Activated CD8-positive, alpha-beta memory T cell treated with anti-CD3 and anti-CD28 coated beads, Interleukin-2, amount 50 U/mL, for 48 hours (primary cell): ENCODE results near the gene OR2T27.
"Not testable (repeated sequence)": the region's sequence is repeated elsewhere in the genome, so short reads cannot be mapped to it uniquely, and the experiment has no call there.

ENCODE experiments used
- DNase-seq: peaks from one replicate; pipeline ENCODE4 v3.0.0-alpha.2; 2020

The OR2T27 gene

GRCh38 chr1:248655354-248655753 lies at the start of gene OR2T27:
Gene OR2T27, minus strand, starts transcription at chr1:248655528. Its CDS starts 4,644 bp downstream, at chr1:248650884.
- DNase-seq, result not testable (repeated sequence)

GRCh38 chr1:248704606-248705005 lies 49.3 kb upstream of the OR2T27 start:
- no peak for DNase-seq

- no peak for DNase-seq
Measured at GRCh38 chr1:248703674-248704073, 48.3 kb upstream of the OR2T27 start.

GRCh38 chr1:248702714-248703113 lies 47.4 kb upstream of the OR2T27 start, which contains the start of gene OR14I1:
Gene OR14I1, minus strand, starts transcription at chr1:248702766.
- no peak for DNase-seq

GRCh38 chr1:248699099-248699498 lies 43.8 kb upstream of the OR2T27 start:
- DNase-seq, result no peak

GRCh38 chr1:248697907-248698306 lies 42.6 kb upstream of the OR2T27 start:
- no peak for DNase-seq

GRCh38 chr1:248696774-248697173 lies 41.4 kb upstream of the OR2T27 start:
- no peak for DNase-seq

DNA sequence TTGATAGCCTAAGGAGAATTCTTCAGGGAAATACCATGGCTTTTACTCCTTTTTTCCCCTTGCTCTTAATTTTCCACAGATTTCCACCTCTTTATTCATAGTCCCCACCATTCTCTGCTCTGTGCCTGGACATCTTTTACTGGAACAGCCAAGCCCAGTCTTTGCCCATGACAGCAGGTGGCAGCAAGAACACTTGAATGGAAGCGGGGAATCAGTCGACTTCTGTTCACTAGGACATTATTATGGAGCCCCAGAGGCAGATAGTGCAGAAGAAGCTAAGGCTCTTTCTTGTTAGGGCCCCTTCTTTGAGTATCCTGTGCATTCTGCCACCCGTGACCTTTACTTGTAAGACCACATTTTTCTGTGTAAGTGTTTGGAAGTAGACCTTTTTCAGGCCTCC lies 40.9 kb upstream of the OR2T27 start:
- no peak for DNase-seq

- no peak for DNase-seq
Measured at GRCh38 chr1:248695451-248696132, 40.3 kb upstream of the OR2T27 start.

DNA sequence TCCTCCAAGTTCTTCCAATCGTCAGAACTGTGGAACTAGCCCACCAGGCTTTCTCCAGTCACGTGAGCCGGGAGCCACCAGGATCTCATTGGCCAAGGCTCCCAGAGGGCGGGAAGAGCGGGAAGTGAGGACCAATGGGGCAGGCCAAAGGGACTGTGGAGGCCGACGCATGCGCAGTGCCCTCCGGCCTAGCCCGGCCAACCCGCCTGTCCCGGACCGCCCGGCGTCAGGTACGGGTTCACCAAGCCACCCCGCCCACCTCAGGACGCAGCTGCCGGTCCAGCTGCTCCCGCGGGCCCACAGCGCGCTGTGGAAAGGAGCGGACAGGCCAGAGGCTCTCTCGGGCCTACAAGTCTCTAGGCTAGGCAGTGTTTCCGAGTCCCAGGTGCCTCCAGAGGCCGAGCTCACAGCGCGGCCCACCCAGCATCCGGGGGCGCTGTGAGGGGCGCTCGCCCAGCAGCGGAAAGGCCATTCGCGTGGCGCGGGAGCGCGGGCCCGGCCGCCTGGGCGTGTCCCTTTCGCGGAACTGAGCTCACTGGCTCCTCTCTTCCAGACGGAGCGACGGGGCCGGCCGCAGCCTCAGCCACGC lies 36.3 kb upstream of the OR2T27 start:
- no peak for DNase-seq

GRCh38 chr1:248688527-248689298 lies 33.4 kb upstream of the OR2T27 start:
- no peak for DNase-seq

DNA sequence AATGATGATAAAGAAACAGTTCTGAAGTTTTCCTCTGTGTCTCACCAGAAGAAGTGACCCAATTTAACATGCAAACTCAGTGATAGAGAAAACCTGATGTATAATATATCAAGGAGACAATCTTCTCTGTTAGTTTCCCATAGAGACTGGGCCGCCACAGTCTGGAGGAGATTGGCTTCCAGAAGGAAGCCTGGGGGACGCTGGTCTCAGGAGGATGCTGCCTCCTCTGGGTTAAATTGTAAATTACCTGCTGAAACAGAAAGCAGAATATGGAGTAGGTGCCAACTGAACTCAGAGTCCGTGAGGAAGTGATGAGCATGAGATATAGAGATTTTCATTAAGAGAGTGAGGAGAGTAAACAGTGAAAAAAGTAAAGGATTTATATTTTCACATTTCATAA lies 31.5 kb upstream of the OR2T27 start:
- no peak for DNase-seq

- no peak for DNase-seq
Measured at GRCh38 chr1:248681651-248682050, 26.3 kb upstream of the OR2T27 start.

GRCh38 chr1:248670003-248670402 lies 14.7 kb upstream of the OR2T27 start:
- no peak for DNase-seq

DNA sequence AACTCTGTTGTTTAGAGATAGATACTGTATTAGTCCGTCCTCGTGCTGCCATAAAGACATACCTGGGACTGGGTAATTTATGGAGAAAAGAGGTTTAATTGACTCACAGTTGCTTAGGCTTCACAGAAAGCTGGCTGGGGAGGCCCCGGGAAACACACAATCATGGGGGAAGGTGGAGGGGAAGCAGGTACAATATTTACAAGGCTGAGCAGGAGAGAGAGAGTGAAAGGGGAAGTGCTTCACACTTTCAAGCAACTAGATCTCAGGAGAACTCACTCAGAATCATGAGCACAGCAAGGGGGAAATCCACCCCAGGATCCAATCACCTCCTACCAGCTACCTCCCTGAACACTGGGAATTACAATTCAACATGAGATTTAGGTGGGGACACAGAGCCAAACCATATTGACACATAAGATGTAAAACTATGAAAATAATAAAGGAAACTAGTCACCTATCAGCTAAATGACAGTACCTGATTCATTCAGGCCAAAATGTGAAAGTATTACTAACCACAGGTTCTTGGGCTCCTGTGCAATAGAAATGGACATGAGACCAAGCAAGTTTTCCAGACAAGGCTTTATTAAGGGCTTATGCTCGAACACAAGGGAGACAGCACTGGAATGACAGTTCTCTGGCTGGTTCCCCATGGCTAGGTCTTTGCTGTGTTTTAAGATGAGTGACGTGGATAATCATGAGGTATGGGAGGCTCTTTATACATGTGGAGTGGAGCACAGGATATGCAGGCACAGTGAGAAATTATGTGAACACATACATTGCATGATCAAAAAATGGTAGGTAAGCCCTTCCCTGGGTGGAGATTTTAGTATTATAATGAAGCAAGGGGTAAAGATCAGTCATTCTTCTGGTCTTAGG lies 8.4 kb upstream of the OR2T27 start:
- not testable (repeated sequence) for DNase-seq

- DNase-seq, result not testable (repeated sequence)
Measured at GRCh38 chr1:248656797-248657196, 1.5 kb upstream of the OR2T27 start.

GRCh38 chr1:248648770-248649536 lies 6.4 kb downstream of the OR2T27 start:
- DNase-seq, result not testable (repeated sequence)

GRCh38 chr1:248645178-248645577 lies 10.2 kb downstream of the OR2T27 start, which contains the start of gene OR2T35:
Gene OR2T35, minus strand, starts transcription at chr1:248645278. Its CDS starts 6,020 bp downstream, at chr1:248639258.
- DNase-seq, result not testable (repeated sequence)

- not testable (repeated sequence) for DNase-seq
Measured at GRCh38 chr1:248642971-248643651, 12.2 kb downstream of the OR2T27 start.

DNA sequence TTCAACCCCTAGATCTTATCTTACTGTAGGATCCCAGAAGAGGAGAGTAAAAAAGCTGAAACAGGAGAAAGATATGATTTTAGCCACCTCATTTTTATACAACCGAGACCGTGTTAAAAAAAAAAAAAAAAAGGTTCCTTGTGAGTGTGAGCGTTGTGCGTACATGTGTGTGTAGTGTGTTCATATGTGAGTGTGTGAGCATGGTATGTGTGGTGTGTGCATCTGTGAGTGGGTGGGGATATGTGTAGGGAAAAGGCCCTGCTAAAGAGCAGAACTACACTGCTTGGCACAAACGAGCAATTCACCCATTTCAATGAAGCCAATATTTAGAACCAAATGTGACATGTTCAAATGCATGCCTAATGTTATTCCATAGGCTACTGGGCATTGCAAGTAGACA lies 13.7 kb downstream of the OR2T27 start:
- not testable (repeated sequence) for DNase-seq

DNA sequence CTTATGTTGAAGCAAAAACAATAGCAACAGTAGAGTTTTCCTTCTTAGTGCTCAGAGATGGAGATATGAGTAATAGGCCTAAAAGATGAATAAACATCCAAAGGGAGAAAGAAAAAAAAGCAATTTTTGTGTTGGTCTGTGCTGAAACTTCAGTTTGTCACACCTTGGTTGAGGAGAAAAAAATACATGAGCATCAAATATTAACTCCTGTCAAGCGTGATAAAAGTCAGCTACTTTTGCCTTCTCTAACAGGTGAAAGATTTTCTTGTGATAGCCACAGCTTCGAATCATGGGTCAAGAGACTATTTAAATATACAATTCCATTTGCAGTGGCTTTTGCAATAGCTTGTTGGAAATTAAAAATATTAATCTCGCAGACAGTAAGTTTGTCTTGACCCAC lies 14.4 kb downstream of the OR2T27 start:
- not testable (repeated sequence) for DNase-seq
